Fibroblast of lung (primary cell): ENCODE data around the gene C12orf43. TPM values are rescaled to one million over a fixed set of nuclear protein-coding genes. Genes with fewer than 3 reads are reported as not detected.

Experiments
- DNase-seq, 2 donors: peaks; one replicate each; pipeline versions ENCODE4 v3.0.0 to v3.0.0-alpha.2; 2010; ENCODE audit warnings: low read depth in 2 of 2
- H2AFZ ChIP-seq: 2 replicates; pipeline ENCODE4 v1.5.1; 2012; ENCODE audit warnings: low read length, control low read depth, inconsistent platforms
- H3K27ac ChIP-seq: 2 replicates; pipeline ENCODE4 v1.5.1; 2011; ENCODE audit warnings: low read length, control low read depth; ENCODE audit not compliant: insufficient read depth
- H3K27me3 ChIP-seq: 2 replicates; pipeline ENCODE4 v1.5.1; 2011; ENCODE audit warnings: mild to moderate bottlenecking, low read length; ENCODE audit not compliant: control insufficient read depth, insufficient read depth
- H3K36me3 ChIP-seq: 2 replicates; pipeline ENCODE4 v1.5.1; 2011; ENCODE audit warnings: low read length; ENCODE audit not compliant: control insufficient read depth, insufficient read depth
- H3K4me1 ChIP-seq: 2 replicates; pipeline ENCODE4 v1.5.1; 2011; ENCODE audit warnings: low read length; ENCODE audit not compliant: control insufficient read depth, insufficient read depth; ENCODE audit errors: extremely low read depth
- H3K4me2 ChIP-seq: 2 replicates; pipeline ENCODE4 v1.5.1; 2011; ENCODE audit warnings: low read length, control low read depth; ENCODE audit not compliant: insufficient read depth; ENCODE audit errors: extremely low read depth
- H3K4me3 ChIP-seq, 4 experiments: fragments of 200-600 bp in 1 of 4; sonication (generic) in 1 of 4; replicated peaks in 1 of 4; 2 replicates each; pipeline ENCODE4 v1.5.1; 2011 to 2016; ENCODE audit warnings: low read length in 4 of 4, low read depth in 3 of 4, mild to moderate bottlenecking in 3 of 4, control low read depth in 2 of 4, inconsistent platforms in 1 of 4, mixed read lengths in 1 of 4; ENCODE audit not compliant: insufficient read depth in 1 of 4; ENCODE audit errors: control extremely low read depth in 1 of 4
- H3K79me2 ChIP-seq: 2 replicates; pipeline ENCODE4 v1.5.1; 2012; ENCODE audit warnings: mild to moderate bottlenecking, low read length, inconsistent platforms; ENCODE audit not compliant: control insufficient read depth, insufficient read depth
- H3K9ac ChIP-seq: 2 replicates; pipeline ENCODE4 v1.5.1; 2011; ENCODE audit warnings: mild to moderate bottlenecking, low read length, control low read depth; ENCODE audit not compliant: insufficient read depth
- H3K9me3 ChIP-seq: 2 replicates; pipeline ENCODE4 v1.5.1; 2012; ENCODE audit warnings: low read depth, low read length; ENCODE audit not compliant: control insufficient read depth, insufficient read depth
- H4K20me1 ChIP-seq: 2 replicates; pipeline ENCODE4 v1.5.1; 2011; ENCODE audit warnings: low read length; ENCODE audit not compliant: control insufficient read depth, insufficient read depth; ENCODE audit errors: extremely low read depth
- CTCF ChIP-seq, 2 donors: IDR thresholded peaks in 1 of 2; conservative IDR thresholded peaks in 1 of 2; 1 replicate in 1 of 2; 2 replicates in 1 of 2; pipeline ENCODE4 v1.5.1; 2011 to 2012; ENCODE audit warnings: low read length in 2 of 2, control low read depth in 1 of 2, inconsistent platforms in 1 of 2, low read depth in 1 of 2, mild to moderate bottlenecking in 1 of 2
- EZH2 ChIP-seq: IDR thresholded peaks from 2 replicates; pipeline ENCODE4 v1.5.1; 2012; ENCODE audit warnings: low read length, control low read depth, mild to moderate bottlenecking; ENCODE audit errors: missing control alignments
- polyA plus RNA-seq, 2 donors: library from polyadenylated mRNA; depleted of rRNA in 1 of 2; stranded (reverse) in 1 of 2; unstranded in 1 of 2; fragments of >200 nt; gene quantifications; 2 replicates each; pipeline ENCODE4 v1.2.1, GENCODE V29; 2011 to 2012; ENCODE audit warnings: missing spikeins in 1 of 2
- total RNA-seq: library from RNA; depleted of rRNA; stranded (reverse); fragments of >200 nt; gene quantifications from 2 replicates; pipeline ENCODE4 v1.2.1, GENCODE V29; 2014

The C12orf43 gene
- total and polyA plus RNA-seq, 2 donors (not counting 1 experiment from before 2014, with no cell fraction given) = 11.4 to 14.7 TPM

- H2AFZ ChIP-seq = no peak overlapping the region
- H3K4me1 ChIP-seq = no peaks in the 10 kb centered on the region
- peaks cover 6% of the 10 kb centered on the region for H3K27me3 ChIP-seq
- no peak overlapping the region for H3K4me2 ChIP-seq
- H3K9ac ChIP-seq = no peak overlapping the region
- H3K4me3 ChIP-seq = no peak overlapping the region
- no peaks in the 10 kb centered on the region for H3K79me2 ChIP-seq
- TF ChIP-seq EZH2 = no peak
- no peak for TF ChIP-seq CTCF (conservative IDR thresholded peaks at IDR 0.05 in 1 of 2, IDR thresholded peaks at IDR 0.05 in 1 of 2; ENCODE audit: low read depth in 1 of 2, low read length in 2 of 2)
- H3K27ac ChIP-seq = no peak overlapping the region
- no peaks in the 10 kb centered on the region for H4K20me1 ChIP-seq
- no peak for DNase-seq
- H3K9me3 ChIP-seq = no peaks in the 10 kb centered on the region
- H3K36me3 ChIP-seq = no peaks in the 10 kb centered on the region
Measured at GRCh38 chr12:120990487-120991055, 25.7 kb downstream of the C12orf43 start.

- H4K20me1 ChIP-seq = no peaks in the 10 kb centered on the region
- H2AFZ ChIP-seq = no peak overlapping the region
- DNase-seq = no peak
- no peak overlapping the region for H3K9ac ChIP-seq
- H3K4me3 ChIP-seq = no peak overlapping the region
- H3K9me3 ChIP-seq = no peaks in the 10 kb centered on the region
- no peak overlapping the region for H3K27ac ChIP-seq
- H3K4me1 ChIP-seq = no peaks in the 10 kb centered on the region
- TF ChIP-seq EZH2 (no peak), CTCF (conservative IDR thresholded peaks at IDR 0.05 in 1 of 2, IDR thresholded peaks at IDR 0.05 in 1 of 2; ENCODE audit: low read depth in 1 of 2, low read length in 2 of 2) (no peak)
- no peaks in the 10 kb centered on the region for H3K36me3 ChIP-seq
- peaks cover 4% of the 10 kb centered on the region for H3K27me3 ChIP-seq
- H3K79me2 ChIP-seq = no peaks in the 10 kb centered on the region
- no peak overlapping the region for H3K4me2 ChIP-seq
Measured at GRCh38 chr12:120989687-120990086, 26.6 kb downstream of the C12orf43 start.

- no peaks in the 10 kb centered on the region for H3K4me1 ChIP-seq
- no peaks in the 10 kb centered on the region for H4K20me1 ChIP-seq
- DNase-seq = no peak
- H3K4me2 ChIP-seq = no peak overlapping the region
- TF ChIP-seq EZH2 (no peak), CTCF (conservative IDR thresholded peaks at IDR 0.05 in 1 of 2, IDR thresholded peaks at IDR 0.05 in 1 of 2; ENCODE audit: low read depth in 1 of 2, low read length in 2 of 2) (no peak)
- peaks cover 4% of the 10 kb centered on the region for H3K27me3 ChIP-seq
- H3K79me2 ChIP-seq = no peaks in the 10 kb centered on the region
- no peak overlapping the region for H3K9ac ChIP-seq
- no peak overlapping the region for H2AFZ ChIP-seq
- H3K27ac ChIP-seq = no peak overlapping the region
- no peaks in the 10 kb centered on the region for H3K9me3 ChIP-seq
- H3K4me3 ChIP-seq = no peak overlapping the region
- H3K36me3 ChIP-seq = no peaks in the 10 kb centered on the region
Measured at GRCh38 chr12:120988658-120989057, 27.6 kb downstream of the C12orf43 start.
